Measurements from ENCODE around the gene SV2C. TPM values are rescaled to one million over a fixed set of nuclear protein-coding genes. Genes with fewer than 3 reads are reported as not detected.
"Not testable (repeated sequence)": the region's sequence is repeated elsewhere in the genome, so short reads cannot be mapped to it uniquely, and the experiment has no call there.

The SV2C gene
- total RNA-seq, 1 donor from 2014 or later = 0.20 TPM

DNA sequence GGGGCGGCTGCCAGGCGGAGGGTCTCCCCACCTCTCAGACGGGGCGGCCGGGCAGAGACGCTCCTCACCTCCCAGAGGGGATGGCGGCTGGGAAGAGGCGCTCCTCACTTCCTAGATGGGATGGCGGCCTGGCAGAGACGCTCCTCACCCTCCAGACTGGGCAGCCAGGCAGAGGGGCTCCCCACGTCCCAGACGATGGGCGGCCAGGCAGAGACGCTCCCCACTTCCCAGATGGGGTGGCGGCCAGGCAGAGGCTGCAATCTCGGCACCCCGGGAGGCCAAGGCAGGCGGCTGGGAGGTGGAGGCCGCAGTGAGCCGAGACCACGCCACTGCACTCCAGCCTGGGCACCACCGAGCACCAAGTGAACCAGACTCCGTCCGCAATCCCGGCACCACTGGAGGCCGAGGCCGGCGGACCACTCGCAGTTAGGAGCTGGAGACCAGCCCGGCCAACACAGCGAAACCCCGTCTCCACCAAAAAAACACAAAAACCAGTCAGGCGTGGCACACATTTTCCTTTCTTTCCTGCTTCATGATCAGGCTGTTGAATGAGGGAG, 253.1 kb downstream of the SV2C start:
- DNase-seq (ENCODE audit: low read depth in 2 of 2) = not testable (repeated sequence)

DNA sequence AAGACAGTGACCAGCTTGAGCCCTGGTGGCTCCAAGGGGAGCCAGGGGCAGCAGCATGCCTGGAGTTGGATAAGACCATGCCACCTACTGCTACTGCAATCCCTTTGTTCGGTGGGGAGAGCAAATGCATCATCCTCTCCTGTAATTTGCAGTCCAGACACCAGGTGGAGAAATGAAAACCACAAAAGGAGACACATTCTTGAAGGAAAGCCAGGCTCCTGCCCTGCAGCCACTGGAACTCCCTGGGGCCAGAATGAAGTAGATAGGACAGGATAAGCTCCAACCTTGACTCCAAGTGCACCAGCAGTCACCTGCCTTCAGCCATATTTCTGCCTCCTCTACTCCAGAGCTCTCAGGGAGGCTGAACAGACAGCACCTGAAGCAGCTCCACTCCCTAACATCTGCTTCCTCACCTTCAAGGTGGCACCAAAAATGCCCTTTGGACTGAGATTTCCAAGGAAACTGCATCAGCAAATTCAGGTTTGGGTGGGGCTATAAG, 254.8 kb downstream of the SV2C start:
- DNase-seq (ENCODE audit: low read depth in 2 of 2) = peak; percentile 36 to 51

DNA sequence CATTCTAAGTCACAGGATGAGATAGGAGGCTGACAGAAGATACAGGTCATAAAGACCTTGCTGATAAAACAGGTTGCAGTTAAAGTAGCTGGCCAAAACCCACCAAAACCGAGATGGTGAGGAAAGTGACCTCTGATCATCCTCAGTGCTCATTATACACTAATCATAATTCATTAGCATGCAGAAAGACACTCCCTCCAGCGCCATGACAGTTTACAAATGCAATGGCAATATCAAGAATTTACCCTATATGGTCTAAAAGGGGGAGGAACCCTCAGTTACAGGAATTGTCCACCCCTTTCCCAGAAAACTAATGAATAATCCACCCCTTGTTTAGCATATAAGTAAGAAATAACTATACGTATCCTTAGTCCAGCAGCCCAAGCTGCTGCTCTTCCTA, 256.7 kb downstream of the SV2C start:
- DNase-seq (ENCODE audit: low read depth in 2 of 2) = no peak

DNA sequence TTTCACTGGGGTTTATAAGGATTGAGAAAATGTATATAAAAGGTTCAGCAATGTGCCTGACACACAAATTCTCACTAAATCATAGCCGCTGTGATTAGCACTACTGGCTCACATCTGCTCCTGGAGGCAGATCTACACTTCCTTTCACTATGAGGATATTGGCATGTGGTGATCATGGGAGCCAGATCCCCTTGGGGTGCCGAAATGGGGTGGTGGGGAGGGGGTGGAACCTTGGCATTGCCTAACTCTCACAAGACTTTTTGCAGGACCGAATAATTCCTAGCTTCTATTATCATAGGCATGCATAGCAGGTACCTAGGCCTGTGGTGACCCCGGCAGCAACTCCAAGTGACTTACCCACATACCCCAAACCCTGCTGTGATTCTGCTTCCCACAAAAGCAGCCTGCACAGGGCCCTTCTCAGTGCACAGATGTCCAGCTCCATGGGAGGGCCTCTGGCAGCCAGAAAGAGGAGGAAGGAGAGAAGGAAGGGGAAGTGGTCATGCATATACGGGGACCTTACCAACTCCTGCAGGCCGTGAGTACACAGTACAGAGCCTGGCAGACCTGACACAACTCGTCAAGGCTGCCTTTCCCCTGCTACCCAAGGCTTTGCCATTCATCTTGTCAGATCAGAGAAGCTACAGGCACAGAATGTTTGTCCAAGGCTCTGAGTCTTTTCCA, 258.6 kb downstream of the SV2C start:
- DNase-seq (ENCODE audit: low read depth in 2 of 2) = no peak

DNA sequence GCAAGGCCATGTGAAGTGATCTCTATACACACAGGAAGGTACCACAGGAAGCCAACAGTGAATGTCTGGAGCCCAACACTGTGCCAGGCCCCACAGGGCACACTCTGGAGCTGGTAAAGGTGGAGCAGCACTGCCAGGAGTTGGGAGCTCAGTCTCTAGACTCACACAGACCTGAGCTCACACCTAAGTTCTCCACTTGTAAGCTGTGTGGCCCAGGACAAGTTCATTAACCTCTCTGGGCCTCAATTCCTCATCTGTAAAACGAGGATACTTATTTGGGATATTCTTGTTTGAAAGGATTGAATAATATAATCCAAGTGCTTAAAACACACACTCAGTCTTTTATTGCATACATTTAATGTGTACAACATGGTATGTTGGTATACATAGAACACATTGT, 259.3 kb downstream of the SV2C start:
- DNase-seq (ENCODE audit: low read depth in 2 of 2) = no peak

DNA sequence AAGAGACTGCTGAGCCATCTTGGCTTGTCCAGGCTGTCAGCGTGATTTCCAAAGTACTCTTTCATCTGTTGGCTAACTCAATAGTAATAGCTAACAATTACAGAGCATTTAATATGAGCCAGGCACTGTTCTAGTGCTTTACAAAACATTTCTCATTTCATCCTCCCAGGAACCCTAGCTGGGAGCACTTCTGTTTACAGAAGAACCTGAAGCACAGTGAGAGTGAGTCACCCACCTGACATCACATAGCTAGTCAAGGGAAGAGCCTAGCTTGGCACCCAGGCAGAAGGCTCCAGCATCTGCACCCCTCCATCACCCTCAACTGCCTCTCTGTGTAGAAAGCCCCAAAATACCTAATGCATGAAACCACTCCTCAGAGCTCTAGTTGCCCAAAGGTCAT, 262.4 kb downstream of the SV2C start:
- DNase-seq (ENCODE audit: low read depth in 2 of 2) = no peak

DNA sequence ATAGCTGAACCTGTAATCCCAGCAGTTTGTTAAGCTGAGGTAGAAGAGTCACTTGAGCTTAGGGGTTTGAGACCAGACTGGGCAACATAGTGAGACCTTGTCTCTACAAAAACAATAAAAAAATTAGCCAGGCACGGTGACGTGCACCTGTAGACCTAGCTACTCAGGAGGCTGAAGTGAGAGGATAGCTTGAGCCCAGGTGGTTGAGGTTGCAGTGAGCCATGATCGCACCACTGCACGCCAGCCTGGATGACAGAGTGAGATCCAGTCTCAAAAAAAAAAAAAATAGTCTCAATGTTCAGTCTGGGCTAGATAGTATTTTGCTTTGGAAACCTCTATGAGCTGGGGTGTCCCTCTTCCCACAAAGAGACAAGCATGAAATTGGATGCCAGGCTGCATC, 268.0 kb downstream of the SV2C start:
- DNase-seq (ENCODE audit: low read depth in 2 of 2) = no peak

DNA sequence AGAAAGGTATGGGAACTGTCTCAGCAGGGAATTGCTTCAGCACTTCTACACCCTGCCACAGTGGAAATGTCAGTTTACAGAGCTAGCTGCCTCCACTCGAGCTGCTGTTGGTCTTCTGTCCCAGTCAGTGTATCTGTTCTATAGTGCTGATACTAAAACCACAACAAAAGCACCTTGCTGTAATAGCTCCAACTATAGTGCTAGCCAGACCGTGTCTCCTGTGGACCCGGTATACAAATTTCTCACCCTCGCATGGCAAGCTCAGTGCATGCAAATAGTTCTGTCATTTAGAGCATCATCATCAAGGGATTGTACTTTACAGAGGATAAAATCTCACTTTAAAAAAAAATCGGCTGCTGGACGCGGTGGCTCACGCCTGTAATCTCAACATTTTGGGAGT, 268.4 kb downstream of the SV2C start:
- DNase-seq (ENCODE audit: low read depth in 2 of 2) = no peak

DNA sequence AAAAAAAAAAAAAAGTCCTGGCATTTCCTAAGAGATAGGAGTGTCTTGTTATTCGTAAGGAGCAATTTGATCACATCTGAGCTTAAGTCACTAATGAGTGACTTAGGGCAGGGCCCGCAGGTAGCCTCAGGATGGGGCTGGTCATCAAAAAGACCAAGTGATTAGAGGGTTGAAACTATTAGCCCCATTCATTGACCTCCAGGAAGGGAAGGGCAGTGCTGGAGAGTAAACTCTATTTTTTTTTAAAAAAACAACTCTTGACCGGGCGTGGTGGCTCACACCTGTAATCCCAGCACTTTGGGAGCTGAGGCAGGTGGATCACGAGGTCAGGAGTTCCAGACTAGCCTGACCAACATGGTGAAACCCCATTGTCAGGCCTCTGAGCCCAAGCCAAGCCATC, 273.7 kb downstream of the SV2C start:
- no peak for DNase-seq (ENCODE audit: low read depth in 2 of 2)

DNA sequence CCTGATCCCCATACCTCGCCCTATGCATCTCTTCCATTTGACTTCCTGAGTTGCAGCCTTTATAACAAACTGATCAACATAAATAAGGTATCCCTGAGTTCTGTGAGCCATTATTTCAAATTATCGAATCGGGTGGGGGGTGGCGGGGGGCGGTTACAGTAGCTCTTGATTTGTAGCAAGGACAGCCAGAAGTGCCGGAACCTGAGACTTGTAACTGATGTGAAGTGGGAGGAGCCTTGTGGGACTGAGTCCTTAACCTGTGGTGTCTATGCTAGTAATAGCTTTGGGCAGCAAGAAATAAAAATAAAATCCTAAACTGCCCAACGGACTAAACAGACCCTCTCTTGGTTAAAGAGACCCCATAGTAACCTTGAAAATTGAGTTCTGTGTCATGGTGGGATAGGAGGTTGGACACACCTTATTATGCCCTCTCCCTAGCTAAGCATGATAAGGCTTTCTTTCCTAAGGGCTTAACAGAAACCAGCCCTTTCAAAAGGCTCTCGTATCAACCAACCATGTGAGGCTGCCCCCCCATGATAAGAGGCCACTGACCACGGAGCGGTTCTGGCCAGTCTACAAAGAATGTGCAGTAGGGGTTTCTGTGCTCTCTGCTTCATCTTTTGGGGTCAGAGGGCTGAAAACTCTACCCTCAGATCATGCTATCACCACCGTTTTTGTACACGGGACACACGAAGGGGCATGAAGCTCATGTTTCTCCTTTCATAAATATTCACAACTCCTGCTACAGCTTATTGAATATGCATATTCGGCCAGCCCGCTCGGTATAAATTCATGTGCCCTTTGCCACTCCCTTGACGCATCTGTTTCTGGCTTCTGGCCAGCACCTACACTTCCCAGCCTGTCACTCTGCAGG, 280.4 kb downstream of the SV2C start:
- DNase-seq (ENCODE audit: low read depth in 2 of 2) = no peak

DNA sequence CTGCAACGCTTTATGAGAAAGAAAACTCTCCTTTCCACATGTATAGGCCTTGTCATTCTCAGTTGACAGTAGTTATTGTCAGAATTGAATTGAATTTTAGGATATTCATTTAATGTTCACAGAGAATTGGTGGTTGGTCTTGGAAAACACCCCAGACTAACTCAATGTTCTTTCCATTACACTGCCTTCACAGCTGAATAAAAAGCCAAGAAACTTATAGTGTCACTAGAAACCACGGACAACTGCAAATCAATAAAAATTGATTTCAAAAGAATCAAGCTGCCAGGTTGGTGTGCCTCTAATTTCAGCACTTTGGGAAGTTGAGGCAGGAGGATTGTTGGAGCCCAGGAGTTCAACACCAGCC, 281.0 kb downstream of the SV2C start:
- DNase-seq (ENCODE audit: low read depth in 2 of 2) = no peak

DNA sequence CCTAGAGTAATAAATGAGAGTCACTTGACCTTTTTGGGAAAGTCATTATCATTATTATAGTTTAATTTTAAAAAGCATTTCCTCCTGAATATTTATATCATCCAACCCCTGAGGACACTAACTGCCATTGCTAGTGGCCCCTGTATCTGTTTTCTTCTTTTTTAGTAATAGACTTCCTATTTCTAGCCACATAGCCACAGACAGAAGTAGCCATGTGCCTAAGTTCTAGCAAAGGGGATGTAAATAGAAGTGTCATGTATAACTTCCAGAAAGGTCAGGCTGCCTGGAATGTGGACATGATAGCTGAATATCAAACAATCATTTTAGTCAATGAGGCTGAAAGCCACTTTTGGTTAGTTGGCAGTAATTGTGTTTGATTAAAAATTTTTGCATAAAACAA, 282.4 kb downstream of the SV2C start:
- no peak for DNase-seq (ENCODE audit: low read depth in 2 of 2)

DNA sequence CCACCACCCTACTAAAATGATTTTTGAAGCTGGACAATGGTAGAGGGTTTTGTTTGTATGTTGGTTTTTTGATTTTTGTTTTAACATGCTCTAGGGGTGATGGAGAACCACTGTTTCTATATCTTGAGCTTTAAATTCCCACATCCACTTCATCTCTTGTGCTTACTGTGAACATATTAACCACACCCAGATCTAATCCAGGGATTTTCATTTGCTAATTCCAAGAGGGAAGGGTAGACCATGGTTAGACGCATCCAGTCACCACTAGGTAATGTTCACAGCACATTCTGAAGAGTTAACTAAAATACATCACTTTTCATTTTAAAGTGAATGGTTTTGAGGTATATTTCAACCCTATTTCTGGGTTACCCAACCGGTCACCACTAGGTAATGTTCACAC, 283.4 kb downstream of the SV2C start:
- no peak for DNase-seq (ENCODE audit: low read depth in 2 of 2)

DNA sequence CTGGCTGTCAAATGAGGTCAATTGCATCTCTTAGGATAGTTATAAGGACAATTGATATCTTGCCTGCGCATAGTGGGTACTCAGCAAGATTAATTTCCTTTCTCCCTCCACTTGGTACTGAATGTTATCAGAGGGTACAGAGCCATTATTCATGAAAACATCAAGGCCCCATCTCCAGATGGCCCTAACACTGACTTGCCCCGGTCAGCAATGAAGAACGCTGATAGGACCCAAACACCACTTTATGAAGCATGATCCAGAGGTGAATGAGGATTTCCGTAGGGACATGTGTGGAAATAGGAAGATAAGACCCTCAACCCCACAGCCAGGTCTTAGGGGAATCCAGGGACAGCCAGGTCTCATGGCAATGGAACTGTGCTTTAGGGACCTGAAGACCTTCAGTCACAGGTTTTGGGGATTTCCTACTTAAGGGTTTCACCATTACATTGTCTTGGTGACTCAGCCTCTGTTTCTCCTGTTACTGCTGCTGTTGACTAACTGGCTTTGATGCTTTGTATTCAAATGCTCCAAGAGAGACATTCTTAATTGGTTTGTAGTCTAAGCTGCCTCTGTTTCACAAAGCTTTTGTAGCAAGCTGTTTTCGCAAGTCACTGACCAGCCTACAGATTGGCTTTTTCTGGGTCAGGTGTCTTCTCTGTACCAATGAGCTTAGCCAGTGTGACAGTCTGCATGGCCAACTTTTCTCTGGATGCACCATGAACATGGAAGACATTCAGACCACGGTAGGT, 284.6 kb downstream of the SV2C start:
- no peak for DNase-seq (ENCODE audit: low read depth in 2 of 2)

DNA sequence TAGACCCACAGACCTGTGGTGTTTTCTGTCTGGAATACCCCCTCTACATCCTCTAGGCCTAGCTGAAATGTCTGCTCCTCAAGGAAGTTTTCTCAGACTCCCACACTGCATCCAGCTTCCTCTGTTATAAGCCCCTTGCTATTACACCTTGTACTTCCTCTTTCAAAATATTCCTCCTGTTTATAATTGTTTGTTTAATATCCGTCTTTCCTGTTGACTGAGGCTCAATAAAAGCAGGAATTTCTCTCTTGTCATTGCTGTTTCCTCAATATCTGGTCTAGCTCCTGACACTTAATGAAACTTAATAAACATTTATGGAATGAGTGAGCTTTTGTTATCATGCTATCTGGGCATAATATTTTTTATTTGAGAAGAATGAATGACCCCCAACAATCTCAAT, 285.8 kb downstream of the SV2C start:
- no peak for DNase-seq (ENCODE audit: low read depth in 2 of 2)

DNA sequence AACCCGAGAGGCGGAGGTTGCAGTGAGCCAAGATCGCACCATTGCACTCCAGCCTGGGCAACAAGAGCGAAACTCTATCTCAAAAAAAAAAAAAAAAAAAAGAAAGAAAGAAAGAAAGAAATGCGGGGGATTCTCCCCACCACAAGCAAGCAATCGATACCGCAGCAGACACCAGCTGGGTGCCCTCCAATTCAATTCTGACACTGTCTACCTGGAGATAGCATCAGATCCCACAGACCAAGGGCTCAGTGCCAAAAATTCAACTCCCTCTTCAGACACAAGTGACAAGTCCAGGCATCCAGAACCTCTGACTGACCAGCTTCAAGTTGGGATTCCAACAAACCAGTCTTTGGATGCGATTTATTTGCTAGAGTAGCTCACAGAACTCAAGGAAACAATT, 286.5 kb downstream of the SV2C start:
- not testable (repeated sequence) for DNase-seq (ENCODE audit: low read depth in 2 of 2)

DNA sequence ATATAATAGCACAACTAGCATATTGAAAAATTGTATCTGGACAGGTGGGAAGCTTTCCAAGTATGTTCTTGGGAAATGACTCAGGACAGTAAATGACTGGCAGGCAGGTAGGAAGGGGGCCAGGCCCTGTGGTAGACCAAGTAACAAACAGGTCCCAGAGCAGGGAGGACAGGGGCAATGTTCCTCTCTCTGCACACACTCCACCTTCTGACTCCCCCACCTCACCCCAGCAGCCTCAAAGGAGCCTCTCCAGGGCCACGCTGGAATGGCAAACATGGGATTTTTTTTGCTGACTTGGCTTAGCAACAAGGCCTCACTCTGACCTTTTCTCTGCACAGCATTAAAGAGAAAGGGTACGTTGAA, 288.8 kb downstream of the SV2C start:
- DNase-seq (ENCODE audit: low read depth in 2 of 2) = no peak

DNA sequence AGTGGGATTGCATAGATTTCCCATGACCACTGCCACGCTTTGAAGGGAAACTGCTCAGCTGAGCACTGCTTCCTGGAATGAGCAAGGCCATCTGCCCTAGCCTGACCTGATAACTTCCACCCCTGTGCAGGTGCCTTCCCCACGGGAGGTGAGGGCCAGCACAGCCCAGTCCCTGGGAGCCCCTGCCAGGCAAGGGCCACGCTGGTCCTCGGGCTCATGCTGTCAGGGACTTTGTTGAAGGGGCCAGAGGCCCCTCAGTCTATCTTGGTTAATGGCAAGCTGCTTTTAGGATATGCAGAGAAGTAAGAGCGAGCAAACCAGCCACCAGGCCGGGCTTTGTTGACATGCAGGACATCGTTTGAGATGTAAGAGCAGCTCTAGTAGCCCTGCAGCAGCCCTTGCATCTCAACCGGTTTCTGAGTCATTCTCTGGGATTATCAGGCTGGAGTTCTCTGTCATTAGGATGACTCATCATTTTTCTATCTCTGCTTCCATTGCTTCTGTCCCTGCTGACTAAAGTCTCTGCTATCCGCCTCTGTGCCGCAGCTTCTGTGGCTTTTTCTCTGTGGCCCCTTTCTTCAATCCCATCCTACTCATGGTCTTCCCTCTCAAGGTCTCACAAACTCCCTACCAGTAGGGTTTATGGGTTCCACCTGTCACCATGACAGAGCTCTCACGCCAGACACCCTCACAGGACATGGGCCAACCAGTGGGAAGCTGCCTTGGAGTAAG, 289.3 kb downstream of the SV2C start:
- peak; percentile 49 to 53 for DNase-seq (ENCODE audit: low read depth in 2 of 2)

DNA sequence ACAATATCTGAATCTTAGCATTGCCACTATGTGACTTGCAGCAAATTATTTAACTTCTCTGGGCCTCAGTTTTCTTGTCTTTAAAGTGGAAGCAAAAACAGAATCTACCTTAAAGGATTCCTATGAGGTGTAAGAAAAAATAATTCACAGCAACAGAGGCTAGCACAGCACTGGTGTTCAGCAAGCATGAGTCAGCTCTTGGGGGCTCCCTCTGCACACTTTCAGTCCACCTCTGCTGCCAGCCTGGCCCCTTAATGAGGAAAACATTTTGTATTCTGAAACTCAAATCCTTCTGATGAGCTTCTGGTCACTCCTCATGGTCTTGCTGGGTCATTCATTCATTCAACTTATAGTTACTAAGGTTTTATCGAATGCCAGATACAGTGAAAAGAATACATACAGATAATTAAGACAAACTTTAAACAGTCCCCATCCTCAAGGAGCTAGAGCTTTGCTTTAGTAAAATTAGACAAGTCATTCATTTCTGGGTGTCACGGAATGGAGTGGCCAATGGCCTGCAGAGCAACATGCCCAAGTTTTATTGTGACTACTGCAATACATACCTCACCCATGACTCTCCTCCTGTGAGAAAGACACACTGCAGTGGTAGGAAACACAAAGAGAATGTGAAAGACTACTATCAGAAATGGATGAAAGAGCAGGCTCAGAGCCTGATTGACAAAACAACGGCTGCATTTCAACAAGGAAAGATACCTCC, 293.1 kb downstream of the SV2C start:
- no peak for DNase-seq (ENCODE audit: low read depth in 2 of 2)

DNA sequence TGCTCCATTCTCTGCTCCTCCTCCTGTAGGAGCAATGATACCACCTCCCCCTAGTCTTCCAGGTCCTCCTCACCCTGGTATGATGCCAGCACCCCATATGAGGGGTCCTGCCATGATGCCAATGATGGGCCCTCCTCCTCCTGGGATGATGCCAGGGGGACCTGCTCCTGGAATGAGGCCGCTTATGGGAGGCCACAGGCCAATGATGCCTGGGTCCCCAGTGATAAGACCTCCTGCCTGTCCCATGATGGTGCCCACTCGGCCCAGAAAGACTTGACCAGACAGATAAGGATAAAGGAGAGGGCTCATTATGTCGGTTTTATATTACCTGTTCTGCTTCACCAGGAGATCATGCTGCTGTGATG, 293.7 kb downstream of the SV2C start:
- DNase-seq (ENCODE audit: low read depth in 2 of 2) = no peak

DNA sequence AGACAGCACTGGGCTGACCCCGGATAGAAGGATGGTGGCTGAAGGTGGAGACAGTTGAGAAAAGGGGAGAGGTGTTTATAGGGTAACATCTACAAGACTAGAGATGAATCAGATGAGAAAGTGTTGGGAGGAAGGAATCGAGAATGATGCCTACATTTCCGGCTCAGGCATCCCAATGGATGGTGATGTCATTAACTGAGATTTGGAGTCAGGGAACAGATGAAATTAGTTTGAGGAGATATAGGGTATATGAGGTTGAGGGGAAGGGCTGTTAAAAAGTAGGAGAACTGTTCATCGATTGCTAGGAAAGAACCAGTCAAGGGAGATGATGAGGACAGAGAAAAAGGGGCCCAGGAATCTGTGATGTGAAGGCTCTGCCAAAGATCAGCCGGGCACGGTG, 295.2 kb downstream of the SV2C start:
- no peak for DNase-seq (ENCODE audit: low read depth in 2 of 2)
